T1000 (cell line): Measurements from ENCODE around the gene SNCAIP.
A peak's percentile ranks its signal among the peaks of the same experiment; 100 is the strongest.

Source experiments
- DNase-seq: peaks from one replicate; lab custom pipeline; 2025; ENCODE audit warnings: mixed read lengths; lab: John Stamatoyannopoulos, UW

The SNCAIP gene

DNA sequence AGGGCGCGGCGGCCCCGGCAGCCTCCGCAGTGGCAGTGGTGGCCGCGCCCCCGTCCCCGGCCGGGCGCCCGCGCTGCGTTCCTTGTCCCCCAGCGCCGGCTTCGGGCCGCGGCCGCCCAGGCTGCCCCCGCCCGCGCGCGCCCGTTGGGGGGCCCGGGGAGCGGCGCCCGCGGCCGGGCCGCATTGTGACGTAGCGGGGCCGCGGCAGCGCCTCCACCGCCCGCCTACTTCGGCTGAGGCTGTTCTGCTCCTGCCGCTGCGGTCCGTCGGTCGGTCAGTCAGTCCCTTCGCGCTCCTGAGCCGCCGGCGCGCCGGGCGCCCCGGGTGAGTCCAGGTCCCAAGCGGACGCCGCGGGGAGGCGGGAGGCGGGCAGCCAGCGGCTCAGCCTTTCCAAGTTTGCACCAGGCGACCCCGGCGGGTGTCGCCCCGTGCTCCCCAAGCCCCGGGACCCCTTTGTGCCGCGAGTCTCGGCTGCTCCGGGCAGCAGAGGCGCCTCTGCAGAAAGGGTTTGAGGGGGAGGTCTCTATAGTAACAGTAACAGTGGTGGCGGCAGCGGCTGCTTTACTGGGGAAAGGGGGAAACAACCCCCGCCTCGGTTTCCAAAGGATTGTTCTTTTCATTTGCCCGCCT, at the start of gene SNCAIP:
Gene SNCAIP (plus strand): TSS at position 277 of the 630 bp plus-strand sequence. CDS start 78,898 bp downstream, outside the sequence.
- DNase-seq = peak; percentile 18

- DNase-seq = no peak
Observed at GRCh38 chr5:122263352-122264030, 48.5 kb upstream of the SNCAIP start.

DNA sequence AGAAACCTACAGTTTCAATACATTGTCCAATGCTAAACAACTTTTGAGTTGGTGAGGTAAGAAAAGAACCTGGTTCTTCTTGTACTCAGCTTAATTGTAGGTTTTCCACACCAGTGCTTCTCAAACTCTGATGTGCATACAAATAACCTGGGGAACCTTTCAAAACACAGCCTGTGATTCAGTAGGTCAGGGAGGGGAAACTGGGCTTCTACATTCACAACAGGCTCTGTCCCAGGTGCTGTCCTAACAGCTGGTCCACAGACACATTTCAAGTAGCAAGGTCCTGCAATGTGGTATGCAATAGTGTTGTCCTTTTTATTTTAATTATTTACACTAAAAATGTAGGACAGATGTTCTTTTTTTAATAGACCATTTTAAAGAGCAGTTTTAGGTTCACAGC, 47.4 kb upstream of the SNCAIP start:
- no peak for DNase-seq

GRCh38 chr5:122267185-122267584, 44.9 kb upstream of the SNCAIP start:
- no peak for DNase-seq

DNA sequence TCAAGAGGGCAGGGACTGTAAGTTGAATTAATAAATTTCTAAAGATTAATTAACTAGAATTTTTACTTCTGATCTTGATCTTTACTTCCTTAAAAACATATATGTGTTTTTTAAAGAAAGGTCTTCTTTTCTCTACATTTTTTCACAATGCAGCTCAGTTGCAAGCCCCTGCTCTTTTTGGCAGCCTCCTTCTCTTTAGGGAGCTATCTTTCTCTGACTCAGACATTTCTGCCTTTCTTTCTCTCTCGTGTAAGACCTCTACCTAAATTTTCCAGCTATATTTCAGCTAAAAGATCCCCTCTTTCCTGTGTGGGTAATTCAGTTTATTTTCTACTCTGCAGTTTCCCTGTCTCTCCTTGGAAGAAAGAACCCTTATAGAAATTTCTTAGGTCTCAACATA, 38.3 kb upstream of the SNCAIP start:
- DNase-seq = no peak

DNA sequence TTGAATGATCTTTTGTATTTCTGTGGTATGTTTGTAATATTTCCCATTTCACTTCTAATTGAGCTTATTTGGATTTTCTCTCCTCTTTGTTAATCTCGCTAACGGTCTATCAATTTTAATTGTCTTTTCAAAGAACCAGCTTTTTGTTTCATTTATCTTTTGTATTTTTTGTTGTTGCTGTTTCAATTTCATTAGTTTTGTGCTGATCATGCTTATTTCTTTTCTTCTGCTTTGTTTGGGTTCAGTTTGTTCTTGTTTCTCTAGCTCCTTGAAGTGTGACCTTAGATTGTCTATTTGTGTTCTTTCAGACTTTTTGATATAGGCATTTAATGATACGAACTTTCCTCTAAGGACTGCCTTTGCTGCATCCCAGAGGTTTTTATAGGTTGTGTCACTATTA, 28.4 kb upstream of the SNCAIP start:
- DNase-seq = no peak

DNA sequence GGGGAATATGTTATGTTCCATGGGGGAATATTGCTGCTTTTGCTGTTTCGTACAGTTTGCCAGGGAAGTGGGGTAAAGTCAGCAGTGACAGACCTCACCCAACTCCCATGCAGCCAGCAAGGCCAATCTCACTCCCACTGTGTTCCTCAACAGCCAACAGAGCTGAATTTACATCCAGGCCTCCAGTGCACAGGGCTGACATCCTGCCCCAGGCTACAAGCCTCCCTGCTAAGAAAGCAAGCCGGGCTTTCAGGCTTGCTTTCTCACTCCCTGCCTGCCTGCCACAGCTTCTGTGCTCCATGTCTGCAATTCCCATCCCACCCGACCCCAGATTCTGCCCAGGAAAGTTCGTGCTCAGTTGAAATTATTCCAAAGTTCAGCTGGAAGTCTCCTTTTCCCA, 25.5 kb upstream of the SNCAIP start:
- no peak for DNase-seq

DNA sequence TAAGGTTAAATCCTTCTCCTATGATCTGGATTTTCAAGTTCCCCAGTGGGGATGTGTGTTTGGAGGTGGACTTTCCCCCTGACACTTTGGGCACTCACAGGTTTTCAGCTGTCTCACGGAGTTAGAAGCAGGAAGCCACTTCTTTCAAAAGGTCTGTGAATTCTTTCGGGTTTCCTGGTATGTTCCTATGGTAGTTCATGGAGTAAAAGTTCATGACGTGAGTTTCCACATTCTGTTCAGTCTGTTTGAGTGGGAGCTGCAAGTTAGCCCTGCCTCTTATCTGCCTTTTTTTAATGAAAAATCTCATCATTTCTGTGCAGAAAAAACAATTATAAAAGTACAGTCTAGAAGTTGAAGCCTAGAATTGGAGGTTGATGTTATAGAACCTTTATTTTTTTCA, 24.9 kb upstream of the SNCAIP start:
- DNase-seq = no peak

DNA sequence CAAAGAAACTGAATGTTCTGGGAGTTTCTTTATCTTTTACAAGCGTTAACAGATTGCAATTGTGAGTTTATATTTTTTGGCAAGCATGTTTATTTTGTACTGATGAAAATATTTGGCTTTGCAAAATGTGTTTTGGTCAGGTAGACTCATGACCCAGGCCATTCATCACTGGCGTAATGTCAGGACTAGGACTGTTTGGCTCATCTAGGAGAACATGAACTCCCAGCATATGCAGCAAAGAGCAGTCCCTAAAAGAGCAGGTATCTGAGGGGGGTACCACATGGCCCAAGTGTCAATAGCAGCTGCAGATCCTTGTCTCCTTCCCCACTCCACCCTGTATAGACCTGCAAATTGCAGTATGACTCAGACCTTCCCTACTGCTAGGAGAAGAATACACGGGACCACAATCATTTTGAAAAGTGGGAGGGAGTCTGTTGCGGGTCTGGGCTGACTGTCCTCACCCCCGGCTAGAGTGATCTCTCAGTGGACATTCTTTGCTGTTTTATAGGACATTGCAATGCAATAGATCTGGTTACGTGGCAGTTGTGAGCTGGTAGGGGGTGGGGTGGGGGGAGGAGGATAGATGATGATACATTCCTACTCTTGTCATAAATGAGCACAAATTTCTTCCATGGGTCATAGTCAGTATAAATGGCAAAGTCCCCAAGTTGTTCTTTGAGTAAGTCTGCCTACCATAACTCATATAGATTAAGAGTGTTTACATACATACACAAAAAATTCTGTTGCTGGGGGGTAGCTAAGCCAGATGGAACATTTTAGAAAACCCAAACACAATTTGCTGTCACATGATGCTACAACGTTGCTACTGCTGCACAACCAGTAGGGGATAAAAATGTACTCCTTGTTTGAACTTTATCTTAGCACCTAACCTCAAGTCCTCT, 20.8 kb upstream of the SNCAIP start:
- DNase-seq = peak; percentile 46

GRCh38 chr5:122292332-122292731, 19.7 kb upstream of the SNCAIP start:
- no peak for DNase-seq

DNA sequence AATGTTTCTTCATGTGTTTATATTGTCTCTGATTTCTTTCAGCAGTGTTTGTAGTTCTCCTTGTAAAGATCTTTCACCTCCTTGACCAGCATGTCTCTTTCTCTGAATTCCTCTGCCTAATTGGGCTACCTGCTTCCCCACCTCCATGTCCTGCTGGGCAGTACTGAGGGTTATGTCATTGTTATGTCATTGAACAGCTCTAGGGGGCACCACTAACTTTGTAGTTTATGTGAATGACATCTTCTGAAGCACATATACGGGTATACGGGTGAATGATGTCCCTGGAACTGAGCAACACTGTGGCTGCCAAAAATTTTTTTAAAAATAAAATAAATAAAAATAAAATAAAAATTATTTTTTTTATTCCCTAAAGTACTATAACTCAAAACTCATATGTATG, 16.9 kb upstream of the SNCAIP start:
- DNase-seq = no peak

GRCh38 chr5:122296871-122297270, 15.2 kb upstream of the SNCAIP start:
- no peak for DNase-seq

GRCh38 chr5:122297587-122298298, 14.3 kb upstream of the SNCAIP start:
- DNase-seq = no peak

- no peak for DNase-seq
Observed at GRCh38 chr5:122300374-122300773, 11.7 kb upstream of the SNCAIP start.

DNA sequence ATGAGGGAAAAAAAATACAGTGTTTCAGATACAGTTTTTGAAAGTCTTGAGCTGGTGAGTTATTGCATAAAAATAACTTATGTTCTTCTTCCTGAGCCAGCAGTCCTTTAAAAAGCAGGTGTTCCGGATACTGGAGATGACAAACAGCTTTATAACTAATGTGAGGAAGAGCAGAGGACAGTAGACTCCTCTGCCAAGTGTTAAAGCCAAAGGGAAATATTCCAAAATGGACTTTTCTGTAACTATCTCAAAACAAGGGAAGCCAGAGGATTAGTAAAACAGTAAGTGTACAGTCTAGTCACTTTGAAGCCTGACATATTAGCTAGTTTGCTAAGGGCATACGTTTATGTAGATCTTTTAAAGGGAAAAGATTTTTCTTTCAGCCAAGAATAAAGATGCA, 11.0 kb upstream of the SNCAIP start:
- no peak for DNase-seq

DNA sequence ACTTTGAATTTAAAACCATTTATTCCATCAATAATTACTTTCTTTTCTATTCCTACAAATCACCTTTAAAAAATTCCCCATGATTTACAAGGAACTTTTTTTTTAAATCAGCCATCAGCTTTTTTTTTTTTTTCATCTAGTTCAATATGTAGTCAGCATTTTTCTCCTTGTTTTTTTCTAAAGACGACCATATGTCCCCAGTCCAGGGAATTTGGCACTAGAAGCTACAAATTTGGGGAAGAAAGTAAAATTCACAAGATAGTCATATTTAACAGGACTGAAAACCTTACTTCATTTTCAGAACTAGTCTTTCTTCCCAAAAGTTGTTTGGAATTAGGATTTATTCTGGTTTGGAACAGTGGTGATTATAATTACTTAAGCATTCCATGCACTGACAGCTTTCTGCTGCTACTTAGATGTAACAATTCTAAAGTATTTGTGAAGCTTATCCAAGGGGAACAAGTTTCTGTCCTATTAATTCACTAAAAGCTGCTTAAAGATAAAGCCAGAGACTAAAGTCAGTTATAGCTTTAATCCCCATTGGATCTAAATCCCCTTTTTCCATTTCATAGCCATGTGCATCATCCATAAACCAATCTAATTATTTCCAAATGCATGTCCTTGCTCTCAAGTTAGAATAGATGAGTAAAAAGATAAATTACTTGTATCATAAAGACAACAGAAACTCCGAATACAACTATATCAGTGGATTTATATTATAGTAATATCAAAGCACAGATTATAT, 7.4 kb upstream of the SNCAIP start:
- DNase-seq = no peak

GRCh38 chr5:122306461-122306860, 5.6 kb upstream of the SNCAIP start:
- no peak for DNase-seq

DNA sequence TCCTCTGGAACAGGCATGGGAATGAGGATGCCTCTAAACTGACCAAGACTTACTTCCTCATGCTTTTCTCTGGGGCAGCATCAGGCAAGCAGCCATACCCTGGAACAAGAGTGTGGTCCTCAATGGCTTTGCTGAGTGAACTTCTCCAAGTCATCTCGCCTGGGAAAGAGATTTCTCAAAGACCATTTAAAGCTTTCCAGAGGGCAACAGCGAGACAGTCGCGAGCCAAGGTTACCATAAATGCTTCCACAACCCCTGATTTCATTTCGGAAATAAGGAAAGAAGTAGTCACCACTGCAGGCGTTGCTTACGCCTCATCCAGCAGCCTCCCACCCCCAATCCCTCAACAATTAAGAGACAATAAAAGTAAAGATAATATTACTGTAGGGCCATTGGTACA, 1.1 kb upstream of the SNCAIP start:
- DNase-seq = no peak

- no peak for DNase-seq
Observed at GRCh38 chr5:122311497-122311960, 508 bp upstream of the SNCAIP start.

DNA sequence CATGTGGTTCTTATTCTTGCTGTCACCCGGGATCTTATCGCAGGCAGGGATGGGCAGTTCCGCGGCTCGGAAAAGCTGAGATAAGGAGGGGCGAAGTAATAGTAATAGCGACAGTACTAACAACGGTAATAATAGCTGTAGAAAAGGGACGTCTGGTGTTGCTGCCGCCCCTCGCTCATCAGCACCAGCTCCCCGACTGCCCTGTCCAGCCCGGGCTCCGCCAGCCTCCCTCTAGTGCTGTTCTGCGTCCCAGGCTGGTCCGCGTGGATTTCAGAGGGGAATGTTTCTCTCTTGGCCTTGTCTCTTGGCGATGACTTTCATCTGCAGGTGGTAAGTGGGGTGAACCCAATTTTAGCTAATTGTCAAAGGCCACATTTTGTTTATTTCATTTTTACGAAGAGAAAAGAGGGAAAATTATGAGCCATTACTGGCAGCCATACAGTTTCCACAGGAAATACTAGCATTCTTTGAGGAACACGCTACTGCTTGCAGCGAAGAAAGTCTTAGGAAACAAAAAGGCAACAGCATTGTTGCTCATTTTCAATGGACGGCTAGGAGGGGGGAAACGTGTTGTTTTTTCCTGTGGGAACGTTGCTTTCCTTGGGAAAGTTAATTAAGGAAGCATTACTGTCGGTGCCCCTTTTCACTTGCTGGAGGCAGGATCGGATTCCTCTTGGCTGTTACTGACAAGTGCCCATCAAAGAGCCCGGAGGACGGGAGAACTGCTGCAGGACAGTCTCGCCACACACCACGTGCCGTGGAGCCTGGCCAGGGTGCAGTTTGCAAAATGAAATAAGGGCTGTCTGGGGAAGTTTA, 762 bp downstream of the SNCAIP start:
- no peak for DNase-seq

DNA sequence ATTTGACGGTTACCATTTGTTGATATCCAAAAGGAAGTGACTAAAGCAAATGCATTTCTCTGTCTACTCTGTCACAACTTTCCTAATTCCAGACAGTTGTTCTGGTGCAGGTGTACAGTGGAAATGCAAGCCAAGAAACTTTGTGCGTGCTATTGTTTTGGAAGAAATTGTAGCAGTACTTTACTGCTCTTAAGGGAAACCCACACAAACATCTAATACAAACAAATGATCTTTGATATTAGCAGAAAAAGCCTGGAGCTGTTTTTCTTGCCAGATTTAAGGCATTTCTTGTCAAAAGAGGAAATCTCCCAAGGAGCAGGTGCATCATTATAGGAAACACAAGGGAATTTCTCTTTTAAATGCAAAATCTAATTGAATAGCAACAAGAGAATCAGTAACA, 2.0 kb downstream of the SNCAIP start:
- DNase-seq = no peak
